Fibroblast of gingiva (primary cell): ENCODE data around the gene TMEM63A.

Experiments
- DNase-seq: peaks from one replicate; pipeline ENCODE4 v3.0.0-alpha.2; 2011; ENCODE audit warnings: low read depth

The TMEM63A gene

GRCh38 chr1:225885336-225885735 is 3.2 kb upstream of the TMEM63A start:
- DNase-seq, result no peak

- DNase-seq, result no peak
Measured at GRCh38 chr1:225883616-225884265, 1.6 kb upstream of the TMEM63A start.

- DNase-seq, result peak; percentile 36
Measured at GRCh38 chr1:225882694-225883615, 775 bp upstream of the TMEM63A start.

GRCh38 chr1:225881081-225881958 is 860 bp downstream of the TMEM63A start:
- DNase-seq, result peak; percentile 47

- DNase-seq, result no peak
Measured at GRCh38 chr1:225880636-225881035, 1.5 kb downstream of the TMEM63A start.

- DNase-seq, result no peak
Measured at GRCh38 chr1:225880222-225880588, 2.0 kb downstream of the TMEM63A start.

- no peak for DNase-seq
Measured at GRCh38 chr1:225879521-225880221, 2.5 kb downstream of the TMEM63A start.

GRCh38 chr1:225878282-225878681 is 3.9 kb downstream of the TMEM63A start:
- DNase-seq, result no peak

- peak; percentile 48 for DNase-seq
Measured at GRCh38 chr1:225877580-225877979, 4.6 kb downstream of the TMEM63A start.

- DNase-seq, result no peak
Measured at GRCh38 chr1:225876900-225877510, 5.2 kb downstream of the TMEM63A start.

GRCh38 chr1:225875044-225875815 is 7.0 kb downstream of the TMEM63A start:
- no peak for DNase-seq

GRCh38 chr1:225874431-225874830 is 7.7 kb downstream of the TMEM63A start:
- DNase-seq, result no peak

- no peak for DNase-seq
Measured at GRCh38 chr1:225873281-225873850, 8.8 kb downstream of the TMEM63A start.

GRCh38 chr1:225872075-225872430 is 10.1 kb downstream of the TMEM63A start:
- no peak for DNase-seq

GRCh38 chr1:225871359-225872074 is 10.7 kb downstream of the TMEM63A start:
- DNase-seq, result no peak

GRCh38 chr1:225870911-225871310 is 11.3 kb downstream of the TMEM63A start:
- no peak for DNase-seq

- DNase-seq, result no peak
Measured at GRCh38 chr1:225868631-225869330, 13.4 kb downstream of the TMEM63A start.

- DNase-seq, result no peak
Measured at GRCh38 chr1:225866981-225867380, 15.2 kb downstream of the TMEM63A start.
